MM.1S (cell line): ENCODE results near the gene EXOC6.

ENCODE experiments used
- EZH2 ChIP-seq: fragments of 300-600 bp; sonication (generic); optimal IDR thresholded peaks from 2 replicates; pipeline ENCODE3; 2017; ENCODE audit warnings: low read depth, mild to moderate bottlenecking, antibody characterized with exemption, low read length, mixed read lengths
- TF ChIP-seq, protein P1 (sequence below): fragments of 300-600 bp; sonication (generic); IDR thresholded peaks from 2 replicates; pipeline ENCODE4 v1.5.1; 2016; ENCODE audit warnings: antibody characterized with exemption, low read length, mixed read lengths

DNA sequence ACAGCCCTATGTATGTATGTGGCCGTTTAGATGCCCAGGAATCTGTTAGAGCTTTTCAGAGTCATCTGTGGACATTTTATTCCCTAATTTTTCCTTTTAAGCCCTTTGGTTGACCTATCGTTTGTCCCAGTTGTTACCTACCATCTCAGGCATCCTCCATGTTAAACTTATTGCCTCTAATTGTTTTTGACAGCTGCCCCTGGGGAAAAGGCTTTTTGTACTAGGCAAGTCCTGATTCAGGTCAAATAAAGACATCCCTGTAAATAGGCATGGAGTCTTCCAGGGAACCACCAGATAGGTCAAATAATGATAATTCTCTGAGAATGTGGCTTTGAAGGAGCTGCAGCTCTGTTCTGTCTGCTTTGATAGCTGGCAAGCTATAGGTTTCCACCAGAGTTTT lies 124.6 kb downstream of the EXOC6 start:
- TF ChIP-seq, protein P1, sequence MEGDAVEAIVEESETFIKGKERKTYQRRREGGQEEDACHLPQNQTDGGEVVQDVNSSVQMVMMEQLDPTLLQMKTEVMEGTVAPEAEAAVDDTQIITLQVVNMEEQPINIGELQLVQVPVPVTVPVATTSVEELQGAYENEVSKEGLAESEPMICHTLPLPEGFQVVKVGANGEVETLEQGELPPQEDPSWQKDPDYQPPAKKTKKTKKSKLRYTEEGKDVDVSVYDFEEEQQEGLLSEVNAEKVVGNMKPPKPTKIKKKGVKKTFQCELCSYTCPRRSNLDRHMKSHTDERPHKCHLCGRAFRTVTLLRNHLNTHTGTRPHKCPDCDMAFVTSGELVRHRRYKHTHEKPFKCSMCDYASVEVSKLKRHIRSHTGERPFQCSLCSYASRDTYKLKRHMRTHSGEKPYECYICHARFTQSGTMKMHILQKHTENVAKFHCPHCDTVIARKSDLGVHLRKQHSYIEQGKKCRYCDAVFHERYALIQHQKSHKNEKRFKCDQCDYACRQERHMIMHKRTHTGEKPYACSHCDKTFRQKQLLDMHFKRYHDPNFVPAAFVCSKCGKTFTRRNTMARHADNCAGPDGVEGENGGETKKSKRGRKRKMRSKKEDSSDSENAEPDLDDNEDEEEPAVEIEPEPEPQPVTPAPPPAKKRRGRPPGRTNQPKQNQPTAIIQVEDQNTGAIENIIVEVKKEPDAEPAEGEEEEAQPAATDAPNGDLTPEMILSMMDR = no peak
- TF ChIP-seq EZH2 = no peak
